Measurements from ENCODE around the gene CREBL2.
A peak's percentile ranks its signal among the peaks of the same experiment; 100 is the strongest.

CREBL2 gene

DNA sequence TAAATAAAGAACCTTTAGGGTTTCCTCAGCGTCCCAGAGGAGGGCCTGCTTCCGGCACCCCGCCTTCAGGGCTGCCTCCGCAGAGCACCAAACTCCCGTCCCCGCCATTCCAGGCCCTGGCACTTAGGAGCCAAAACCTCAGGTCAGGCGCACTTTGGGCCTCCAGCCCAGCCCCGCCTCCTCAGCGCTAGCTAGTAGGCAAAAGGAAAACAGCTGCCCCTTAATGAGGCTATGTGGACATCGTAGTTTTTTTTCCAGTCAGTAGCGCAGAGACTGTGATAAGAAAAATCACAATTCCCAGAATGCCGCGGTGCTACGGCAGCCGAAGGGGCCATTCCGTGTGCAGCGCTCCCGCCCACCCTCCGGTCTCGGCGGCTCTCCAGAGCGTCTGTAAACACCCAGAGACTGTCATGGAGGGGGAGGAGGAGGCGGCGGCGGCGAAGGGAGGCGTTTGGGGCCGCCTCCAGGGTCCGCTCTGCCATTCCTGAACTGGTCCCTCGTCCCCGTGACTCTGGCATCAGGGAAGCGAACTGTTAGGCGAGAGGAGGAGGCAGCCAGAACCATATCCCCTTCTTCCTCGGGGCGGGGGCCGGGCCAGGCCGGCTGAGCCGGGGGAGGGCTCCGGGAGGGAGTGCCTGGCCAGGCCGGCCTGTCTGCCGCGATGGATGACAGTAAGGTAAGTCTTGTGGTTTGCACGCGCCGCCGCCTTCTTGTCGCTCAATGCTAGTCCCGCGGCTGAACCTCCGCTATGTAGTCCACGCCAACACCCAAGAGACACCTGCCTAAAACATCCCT is at the start of gene CREBL2:
CREBL2 (plus strand) TSS at position 365 of the 795 bp plus-strand sequence; CDS start at position 662, 297 bp downstream.
- TF ChIP-seq ARNT (IDR thresholded peaks at IDR 0.05): no peak
- TF ChIP-seq FOXK2 (IDR thresholded peaks at IDR 0.05): peak; percentile 88
- TF ChIP-seq L3MBTL2 (conservative IDR thresholded peaks at IDR 0.05): peak; percentile 53
- peak; percentile 82 for TF ChIP-seq ZNF384 (IDR thresholded peaks at IDR 0.05)
- TF ChIP-seq, protein P1, sequence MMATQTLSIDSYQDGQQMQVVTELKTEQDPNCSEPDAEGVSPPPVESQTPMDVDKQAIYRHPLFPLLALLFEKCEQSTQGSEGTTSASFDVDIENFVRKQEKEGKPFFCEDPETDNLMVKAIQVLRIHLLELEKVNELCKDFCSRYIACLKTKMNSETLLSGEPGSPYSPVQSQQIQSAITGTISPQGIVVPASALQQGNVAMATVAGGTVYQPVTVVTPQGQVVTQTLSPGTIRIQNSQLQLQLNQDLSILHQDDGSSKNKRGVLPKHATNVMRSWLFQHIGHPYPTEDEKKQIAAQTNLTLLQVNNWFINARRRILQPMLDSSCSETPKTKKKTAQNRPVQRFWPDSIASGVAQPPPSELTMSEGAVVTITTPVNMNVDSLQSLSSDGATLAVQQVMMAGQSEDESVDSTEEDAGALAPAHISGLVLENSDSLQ (IDR thresholded peaks at IDR 0.05): no peak
- TF ChIP-seq BHLHE40 (IDR thresholded peaks at IDR 0.05; ENCODE audit: borderline replicate concordance): no peak
- no peak for TF ChIP-seq ELF4 (IDR thresholded peaks at IDR 0.05)
- TF ChIP-seq TARDBP (IDR thresholded peaks at IDR 0.05): no peak
- no peak for TF ChIP-seq FOXM1 (IDR thresholded peaks at IDR 0.05; ENCODE audit: borderline replicate concordance)
- TF ChIP-seq HDGF (IDR thresholded peaks at IDR 0.05; ENCODE audit: borderline replicate concordance): no peak
- no peak for TF ChIP-seq NFRKB (IDR thresholded peaks at IDR 0.05)
- no peak for TF ChIP-seq LEF1 (IDR thresholded peaks at IDR 0.05; ENCODE audit: borderline replicate concordance)
- TF ChIP-seq CTBP1 (IDR thresholded peaks at IDR 0.05; ENCODE audit: borderline replicate concordance): no peak
- no peak for TF ChIP-seq SUZ12 (IDR thresholded peaks at IDR 0.05)
- TF ChIP-seq SP1 (IDR thresholded peaks at IDR 0.05): 0 out of 2 replicates have a peak, but pooled peaks have one; percentile 23
- no peak for TF ChIP-seq FOXA1 (IDR thresholded peaks at IDR 0.05)
- CTCF ChIA-PET: no interaction called here
- DNase-seq (ENCODE audit: extremely low spot score): peak; percentile 85
- POLR2A ChIA-PET: interaction anchor here (0.6 to 1.5 kb wide), 16 partner anchors 9 to 240 kb away, joined by 3 to 7 read pairs (median 4); partner anchors contain the start of gene DUSP16

- TF ChIP-seq FOXK2 (IDR thresholded peaks at IDR 0.05) (no peak), LEF1 (IDR thresholded peaks at IDR 0.05; ENCODE audit: borderline replicate concordance) (no peak; the same call in 1 of the 2 replicates), FOXM1 (IDR thresholded peaks at IDR 0.05; ENCODE audit: borderline replicate concordance) (no peak), TARDBP (IDR thresholded peaks at IDR 0.05) (no peak), SUZ12 (IDR thresholded peaks at IDR 0.05) (no peak), SP1 (IDR thresholded peaks at IDR 0.05) (no peak), BHLHE40 (IDR thresholded peaks at IDR 0.05; ENCODE audit: borderline replicate concordance) (no peak), CTBP1 (IDR thresholded peaks at IDR 0.05; ENCODE audit: borderline replicate concordance) (no peak), ELF4 (IDR thresholded peaks at IDR 0.05) (no peak), ZNF384 (IDR thresholded peaks at IDR 0.05) (no peak)
- TF ChIP-seq, protein P1 (IDR thresholded peaks at IDR 0.05): no peak
- POLR2A ChIA-PET: interaction anchor here (1.3 to 1.7 kb wide), 2 partner anchors 50 to 157 kb away, joined by 3 to 4 read pairs; partner anchors contain the start of gene CREBL2
- peak; percentile 25 for DNase-seq (ENCODE audit: extremely low spot score)
- CTCF ChIA-PET: interaction anchor here (0.5 kb wide), 1 partner anchor 167 kb away, joined by 4 read pairs; no protein-coding TSS in a partner anchor
Measured at GRCh38 chr12:12562016-12562483, 49.6 kb upstream of the CREBL2 start.

GRCh38 chr12:12562585-12563261 is 49.0 kb upstream of the CREBL2 start, which contains the start of gene DUSP16:
TSS of gene DUSP16 (minus strand) at chr12:12562863. CDS start at chr12:12521098, 41,765 bp downstream.
- TF ChIP-seq LEF1 (IDR thresholded peaks at IDR 0.05; ENCODE audit: borderline replicate concordance): no peak
- no peak for TF ChIP-seq BHLHE40 (IDR thresholded peaks at IDR 0.05; ENCODE audit: borderline replicate concordance)
- TF ChIP-seq NFRKB (IDR thresholded peaks at IDR 0.05): no peak
- TF ChIP-seq ARNT (IDR thresholded peaks at IDR 0.05): no peak
- TF ChIP-seq ZNF384 (IDR thresholded peaks at IDR 0.05): no peak
- TF ChIP-seq, protein P1 (IDR thresholded peaks at IDR 0.05): no peak
- no peak for TF ChIP-seq ELF4 (IDR thresholded peaks at IDR 0.05)
- no peak for TF ChIP-seq FOXK2 (IDR thresholded peaks at IDR 0.05)
- TF ChIP-seq L3MBTL2 (conservative IDR thresholded peaks at IDR 0.05): no peak
- TF ChIP-seq FOXA1 (IDR thresholded peaks at IDR 0.05): no peak
- ChIA-PET POLR2A (interaction anchor here (0.6 to 1.7 kb wide), 8 partner anchors 14 to 206 kb away, joined by 3 to 4 read pairs (median 3); partner anchors contain the start of genes BORCS5 and CREBL2), CTCF (interaction anchor here (0.7 to 1.8 kb wide), 6 partner anchors 10 to 195 kb away, joined by 3 to 4 read pairs (median 4); no protein-coding TSS in a partner anchor)
- DNase-seq (ENCODE audit: extremely low spot score): peak; percentile 86

DNA sequence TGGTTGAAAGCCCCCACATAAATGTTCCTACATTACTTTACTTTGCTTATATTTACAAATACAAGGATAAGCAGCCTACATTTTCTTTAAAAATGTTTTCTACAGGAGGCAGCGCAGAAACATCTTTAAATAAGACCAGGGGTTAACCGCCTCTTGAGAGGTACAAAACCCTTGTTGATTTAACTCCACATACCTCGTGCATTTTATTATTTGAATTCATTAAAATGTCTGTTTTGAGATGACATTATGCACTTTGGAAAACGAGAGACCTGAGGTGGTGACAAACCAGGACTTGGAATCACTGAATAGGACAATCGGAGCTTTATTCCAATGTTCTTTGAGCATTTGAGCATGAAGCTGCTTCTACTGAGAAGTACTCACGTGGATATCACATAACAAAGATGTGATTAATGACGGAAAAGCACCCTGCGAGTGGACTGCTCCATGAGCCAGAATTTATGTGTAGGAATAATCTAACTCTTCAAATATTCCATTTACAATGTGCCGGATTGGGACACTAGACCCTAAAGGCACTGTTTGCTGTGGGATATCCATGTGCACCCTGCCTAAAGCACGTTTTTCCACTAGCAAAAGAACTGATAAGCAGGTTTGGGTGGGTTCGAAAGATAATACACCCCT is 48.3 kb upstream of the CREBL2 start:
- TF ChIP-seq FOXK2 (IDR thresholded peaks at IDR 0.05) (no peak), HDGF (IDR thresholded peaks at IDR 0.05; ENCODE audit: borderline replicate concordance) (no peak)
- TF ChIP-seq, protein P1 (IDR thresholded peaks at IDR 0.05): peak; percentile 51; the same call in 1 of the 2 replicates
- ChIA-PET CTCF (interaction anchor here (0.7 to 1.8 kb wide), 7 partner anchors 10 to 196 kb away, joined by 3 to 6 read pairs (median 4); no protein-coding TSS in a partner anchor), POLR2A (interaction anchor here (0.6 to 1.7 kb wide), 8 partner anchors 15 to 206 kb away, joined by 3 to 4 read pairs (median 3); partner anchors contain the start of genes BORCS5 and CREBL2)
- no peak for DNase-seq (ENCODE audit: extremely low spot score)

All from HEK293T (cell line).